ENCODE measurements around the gene MESD.
"Not testable (repeated sequence)": the region's sequence is repeated elsewhere in the genome, so short reads cannot be mapped to it uniquely, and the experiment has no call there.

The MESD gene

DNA sequence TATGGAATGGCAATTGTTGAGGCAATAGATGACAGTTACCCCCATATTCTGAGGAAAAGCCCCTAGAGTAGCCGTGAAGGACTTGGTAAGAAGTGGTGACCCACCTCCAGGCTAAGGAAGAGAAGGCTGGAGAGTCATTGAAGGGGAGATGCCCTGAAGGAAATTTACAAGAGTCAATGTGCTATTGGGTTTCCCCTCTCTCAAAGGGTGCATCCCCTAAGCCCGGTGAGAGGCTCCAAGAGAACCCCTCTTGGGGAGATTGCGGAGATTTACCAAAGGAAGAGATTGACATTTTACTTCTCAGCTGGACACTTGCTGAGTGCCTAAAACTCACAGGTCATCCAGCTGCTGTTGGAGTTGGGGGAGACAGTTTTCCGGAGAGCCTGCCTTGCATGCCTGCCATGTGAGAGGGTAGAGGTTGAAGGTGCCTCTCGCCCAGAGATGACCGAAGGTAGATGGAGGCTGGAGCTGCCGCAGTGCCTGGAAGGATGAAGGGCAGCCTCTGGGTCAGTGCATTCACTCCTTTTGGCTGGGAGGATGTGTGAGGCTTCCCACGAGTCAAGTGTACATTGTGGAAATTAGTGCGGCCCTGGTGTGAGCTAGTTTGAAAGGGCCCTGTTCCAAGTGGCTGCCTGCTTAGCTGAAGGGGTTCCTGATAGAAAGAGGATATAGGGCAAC is 30.7 kb downstream of the MESD start:
- no peak for DNase-seq (ENCODE audit: low spot score)

DNA sequence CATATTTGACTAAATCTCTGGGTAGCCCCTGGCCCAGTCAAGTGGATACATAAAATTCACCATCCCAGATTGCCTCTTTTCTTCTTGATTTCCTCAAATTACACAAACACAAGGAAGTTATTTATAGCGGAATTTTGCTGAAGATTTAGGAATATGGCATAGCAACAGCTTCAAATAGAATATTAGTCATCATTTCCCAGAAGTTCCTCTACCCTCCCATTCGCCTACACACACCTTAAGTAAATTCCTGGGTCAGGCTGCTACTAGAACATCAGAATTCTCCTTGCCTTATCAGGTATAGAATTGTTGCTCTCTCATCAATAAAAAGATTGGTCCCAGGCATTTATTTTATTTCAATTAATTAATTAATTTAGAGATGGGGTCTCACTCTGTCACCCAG is 31.6 kb downstream of the MESD start:
- DNase-seq (ENCODE audit: low spot score) = no peak

GRCh38 chr15:80957556-80957955 is 32.1 kb downstream of the MESD start:
- DNase-seq (ENCODE audit: low spot score) = no peak

GRCh38 chr15:80955571-80956452 is 33.8 kb downstream of the MESD start:
- not testable (repeated sequence) for DNase-seq (ENCODE audit: low spot score)

DNA sequence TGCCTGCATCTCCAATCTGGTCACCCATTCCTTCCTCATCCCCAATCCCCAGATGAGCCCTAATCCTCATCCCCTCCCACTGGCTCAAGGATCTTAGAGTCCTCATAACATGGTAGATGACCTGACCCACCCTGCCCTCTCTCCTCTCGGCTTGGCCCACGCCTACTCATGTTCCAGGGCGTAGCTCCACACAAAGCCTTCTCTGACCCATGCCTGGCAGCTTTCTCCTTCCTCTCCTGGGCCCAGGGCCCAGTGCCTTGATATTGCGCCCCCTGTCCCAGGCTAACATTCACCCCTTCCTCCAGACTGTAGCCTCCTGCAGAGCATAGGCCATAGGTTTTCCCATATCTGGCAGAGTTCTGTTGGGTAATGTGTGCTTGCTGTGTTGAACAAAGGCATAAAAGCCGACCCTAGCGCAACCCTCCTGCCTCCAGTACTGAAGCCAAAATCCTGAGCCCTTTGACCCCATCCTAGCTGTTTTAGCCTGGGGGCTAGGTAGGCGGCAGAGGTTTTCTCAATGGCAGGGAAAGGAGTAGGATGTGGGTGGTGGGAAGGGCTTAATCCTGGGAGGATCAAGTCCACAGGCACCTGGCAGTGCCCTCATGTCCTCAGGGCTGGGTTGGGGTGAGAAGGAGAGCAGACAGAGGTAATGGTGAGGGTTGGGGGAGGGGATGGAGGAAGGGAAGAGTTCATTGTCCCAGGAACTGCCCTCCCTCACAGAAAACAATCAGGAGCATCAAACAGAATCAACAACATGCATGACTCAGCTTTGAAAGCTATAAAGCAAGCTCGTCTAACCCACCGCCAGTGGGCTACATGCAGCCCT is 35.5 kb downstream of the MESD start:
- DNase-seq (ENCODE audit: low spot score) = no peak

DNA sequence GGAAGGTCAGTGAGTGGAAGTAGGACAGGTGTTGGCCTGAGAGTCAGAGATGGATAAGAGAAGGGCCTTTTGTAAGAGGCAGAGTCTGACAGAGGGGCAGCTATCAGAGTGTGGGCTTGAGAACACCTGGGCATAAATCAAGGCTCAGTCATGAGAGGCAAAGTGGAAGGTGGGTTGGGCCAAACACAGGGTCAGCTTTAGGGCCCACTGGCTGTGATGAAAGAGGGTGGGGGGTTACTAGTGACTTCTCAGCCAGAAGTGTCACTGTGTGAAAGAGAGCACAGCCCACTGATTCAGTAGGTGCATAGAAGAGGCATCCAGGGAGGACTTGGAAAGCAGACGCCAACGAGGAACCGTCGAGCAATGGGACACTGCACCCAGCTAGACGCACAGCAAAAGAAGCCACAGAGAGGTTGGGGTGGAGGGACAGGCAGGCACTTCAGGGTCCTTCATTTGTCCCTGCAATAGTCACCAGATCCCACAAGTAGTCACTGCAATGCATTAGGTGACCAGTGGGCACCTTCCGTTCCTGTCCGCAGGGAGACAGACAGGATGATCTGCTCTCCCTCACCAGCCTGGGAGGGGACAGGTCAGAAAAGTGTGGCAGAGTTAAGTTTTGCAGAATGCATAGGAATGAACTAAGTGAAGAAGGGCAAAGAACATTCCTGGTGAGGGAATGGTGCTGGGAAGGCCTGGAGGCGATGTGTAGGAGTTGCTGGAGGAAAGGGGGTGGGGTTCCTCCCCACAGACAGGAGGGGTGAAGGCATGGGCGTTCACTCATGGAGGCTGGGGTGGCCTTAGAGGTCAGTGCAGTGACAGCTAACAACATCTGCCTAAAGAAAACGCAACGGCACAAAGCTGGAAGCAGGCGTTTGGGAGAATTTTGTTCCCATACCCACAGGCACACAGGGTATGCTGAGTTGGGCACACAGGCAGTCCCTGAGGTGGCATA is 36.3 kb downstream of the MESD start:
- DNase-seq (ENCODE audit: low spot score) = no peak

- no peak for DNase-seq (ENCODE audit: low spot score)
These were observed 37.7 kb downstream of the MESD start for GRCh38 chr15:80951941-80952340.

DNA sequence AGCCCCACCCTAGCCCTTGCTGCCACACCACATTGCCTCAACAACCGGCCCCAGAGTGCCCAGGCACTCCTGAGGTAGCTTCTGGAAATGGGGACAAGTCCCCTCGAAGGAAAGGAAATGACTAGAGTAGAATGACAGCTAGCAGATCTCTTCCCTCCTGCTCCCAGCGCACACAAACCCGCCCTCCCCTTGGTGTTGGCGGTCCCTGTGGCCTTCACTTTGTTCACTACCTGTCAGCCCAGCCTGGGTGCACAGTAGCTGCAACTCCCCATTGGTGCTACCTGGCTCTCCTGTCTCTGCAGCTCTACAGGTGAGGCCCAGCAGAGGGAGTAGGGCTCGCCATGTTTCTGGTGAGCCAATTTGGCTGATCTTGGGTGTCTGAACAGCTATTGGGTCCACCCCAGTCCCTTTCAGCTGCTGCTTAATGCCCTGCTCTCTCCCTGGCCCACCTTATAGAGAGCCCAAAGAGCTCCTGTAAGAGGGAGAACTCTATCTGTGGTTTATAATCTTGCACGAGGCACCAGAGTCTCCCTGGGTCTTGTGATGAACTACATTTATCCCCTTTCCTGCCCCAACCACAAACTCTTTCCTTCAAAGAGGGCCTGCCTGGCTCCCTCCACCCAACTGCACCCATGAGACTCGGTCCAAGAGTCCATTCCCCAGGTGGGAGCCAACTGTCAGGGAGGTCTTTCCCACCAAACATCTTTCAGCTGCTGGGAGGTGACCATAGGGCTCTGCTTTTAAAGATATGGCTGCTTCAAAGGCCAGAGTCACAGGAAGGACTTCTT is 39.1 kb downstream of the MESD start:
- no peak for DNase-seq (ENCODE audit: low spot score)

DNA sequence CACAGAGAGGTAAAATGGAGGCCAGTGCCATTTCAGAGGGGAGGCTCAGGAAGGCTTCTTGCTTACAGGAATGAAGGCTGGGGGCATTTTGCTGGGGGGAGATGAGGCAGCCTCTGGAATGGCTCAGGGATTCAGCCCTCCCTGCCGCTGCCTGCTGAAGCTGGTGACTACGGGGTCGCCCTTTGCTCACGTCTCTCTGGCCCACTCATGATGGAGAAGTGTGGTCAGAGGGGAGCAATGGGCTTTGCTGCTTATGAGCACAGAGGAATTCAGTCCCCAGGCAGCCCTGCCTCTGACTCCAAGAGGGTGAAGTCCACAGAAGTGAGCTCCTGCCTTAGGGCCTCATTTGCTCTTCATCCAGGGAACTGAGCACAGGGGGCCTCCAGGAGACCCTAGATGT is 39.9 kb downstream of the MESD start:
- DNase-seq (ENCODE audit: low spot score) = no peak

- no peak for DNase-seq (ENCODE audit: low spot score)
These were observed 40.8 kb downstream of the MESD start for GRCh38 chr15:80948651-80949292.

DNA sequence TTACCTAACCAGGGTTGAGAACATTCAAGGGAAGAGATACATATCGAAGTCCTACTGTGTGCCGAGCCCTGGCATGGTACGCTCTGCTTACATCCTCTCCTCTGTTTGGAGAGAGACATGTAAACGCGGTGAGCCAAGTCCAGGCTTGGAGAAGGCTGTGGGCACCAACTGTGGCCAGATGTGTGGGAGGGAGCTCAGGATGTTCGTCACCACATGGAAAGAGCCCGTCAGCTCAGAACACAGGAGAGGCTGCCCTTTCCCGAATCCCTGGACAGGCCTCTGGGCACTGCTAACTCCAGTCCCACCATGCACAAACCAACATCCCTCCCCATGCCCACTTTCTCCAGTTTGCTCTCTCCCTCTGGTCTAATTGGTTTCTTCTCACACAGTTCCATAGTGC is 43.0 kb downstream of the MESD start:
- DNase-seq (ENCODE audit: low spot score) = no peak

GRCh38 chr15:80945605-80946004 is 44.0 kb downstream of the MESD start:
- no peak for DNase-seq (ENCODE audit: low spot score)

GRCh38 chr15:80944818-80945217 is 44.8 kb downstream of the MESD start:
- no peak for DNase-seq (ENCODE audit: low spot score)

DNA sequence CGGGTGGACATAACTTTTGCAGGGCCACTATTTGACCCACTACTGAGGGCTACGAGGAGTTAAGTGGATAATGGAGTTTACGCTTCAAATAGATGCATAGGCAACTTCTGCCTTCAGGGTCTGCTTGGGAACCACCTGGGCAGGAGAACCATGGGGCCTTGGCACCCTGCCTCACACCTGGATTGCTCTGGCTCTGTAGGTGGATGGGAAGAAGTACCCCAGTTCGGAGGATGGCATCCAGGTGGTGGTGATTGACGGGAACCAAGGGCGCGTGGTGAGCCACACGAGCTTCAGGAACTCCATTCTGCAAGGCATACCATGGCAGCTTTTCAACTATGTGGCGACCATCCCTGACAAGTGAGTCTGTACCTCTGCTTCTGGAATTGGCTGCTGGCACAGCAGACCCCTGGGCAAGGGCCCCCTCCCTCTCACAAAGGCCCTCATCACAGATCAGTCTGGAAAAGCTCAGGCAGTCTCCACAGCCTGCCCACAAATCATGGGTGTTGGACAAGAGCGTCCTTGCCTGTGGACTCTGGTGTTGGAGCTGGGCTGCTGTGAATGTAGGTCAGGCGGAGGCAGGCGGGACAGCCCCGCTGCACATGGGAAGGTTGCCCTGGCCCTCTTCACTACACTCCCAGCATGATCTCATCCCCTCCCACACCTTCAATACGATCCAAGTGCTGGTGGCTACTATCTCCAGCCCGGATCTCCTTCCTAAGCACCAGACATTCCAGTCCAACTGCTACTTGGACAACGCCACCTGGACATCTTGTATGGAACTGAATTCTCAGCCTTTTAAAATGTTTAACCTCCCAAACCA is 46.7 kb downstream of the MESD start:
- peak; percentile 43 for DNase-seq (ENCODE audit: low spot score)

- DNase-seq (ENCODE audit: low spot score) = no peak
These were observed 47.4 kb downstream of the MESD start for GRCh38 chr15:80942266-80942665.

DNA sequence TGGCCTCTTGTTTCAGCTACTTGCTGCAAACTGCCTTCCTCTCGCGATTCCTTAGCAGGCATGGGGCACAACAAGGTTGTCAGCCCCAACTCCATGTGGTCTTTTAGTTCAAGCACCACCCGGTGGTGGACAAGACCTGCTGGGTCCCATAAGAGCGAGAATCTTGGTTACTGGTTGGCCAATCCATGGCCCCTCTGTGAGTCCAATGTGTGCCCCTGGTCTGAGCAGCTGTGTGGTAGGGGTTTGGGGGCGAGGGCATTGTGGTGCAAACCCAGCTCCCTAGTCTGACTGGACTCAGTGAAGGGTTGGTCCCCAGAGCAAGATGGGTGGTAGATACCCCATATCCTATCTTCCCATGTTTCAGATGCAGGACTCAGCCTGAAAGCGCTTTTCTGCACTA is 48.8 kb downstream of the MESD start:
- no peak for DNase-seq (ENCODE audit: low spot score)

DNA sequence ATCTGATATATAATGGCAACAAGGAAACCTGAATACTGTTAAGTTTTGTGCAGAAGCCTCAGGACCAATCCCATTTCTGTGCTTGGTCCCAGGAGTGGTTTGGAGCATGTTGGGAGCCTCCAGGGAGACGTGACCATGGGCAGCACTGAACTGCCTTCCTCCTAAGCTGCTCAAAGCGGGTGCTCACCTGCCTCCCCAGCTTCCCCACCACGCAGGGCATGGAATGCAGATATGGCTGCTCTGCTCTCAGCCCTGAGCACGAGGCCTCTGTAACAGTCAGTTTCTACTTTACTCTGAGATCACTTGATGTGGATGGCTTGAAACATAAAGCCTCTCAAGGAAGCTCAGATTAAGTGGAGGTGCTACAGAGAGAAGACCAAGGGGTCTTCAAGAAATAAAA is 49.3 kb downstream of the MESD start:
- DNase-seq (ENCODE audit: low spot score) = no peak

DNA sequence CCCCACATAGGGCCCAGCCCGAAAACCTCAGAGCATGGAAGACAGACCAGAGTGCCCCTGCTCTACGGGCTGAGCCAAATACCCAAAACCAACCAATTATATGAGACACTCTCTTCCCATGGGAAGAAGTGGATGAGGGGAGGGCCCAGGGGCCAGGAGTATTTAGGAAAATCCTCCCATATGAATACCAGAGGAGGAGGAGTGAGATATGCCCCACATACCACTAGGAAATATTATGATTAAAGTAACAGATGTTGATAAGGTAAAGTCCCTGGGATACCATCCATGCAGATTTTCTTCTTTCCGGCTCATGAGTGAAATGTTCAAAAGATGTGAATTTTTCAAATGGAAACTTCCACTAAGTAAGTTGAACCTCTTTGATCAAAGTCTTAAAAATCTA is 50.4 kb downstream of the MESD start:
- no peak for DNase-seq (ENCODE audit: low spot score)

GRCh38 chr15:80937718-80938117 is 51.9 kb downstream of the MESD start:
- no peak for DNase-seq (ENCODE audit: low spot score)
